ENCODE results near the gene C3orf33.

Gene C3orf33

DNA sequence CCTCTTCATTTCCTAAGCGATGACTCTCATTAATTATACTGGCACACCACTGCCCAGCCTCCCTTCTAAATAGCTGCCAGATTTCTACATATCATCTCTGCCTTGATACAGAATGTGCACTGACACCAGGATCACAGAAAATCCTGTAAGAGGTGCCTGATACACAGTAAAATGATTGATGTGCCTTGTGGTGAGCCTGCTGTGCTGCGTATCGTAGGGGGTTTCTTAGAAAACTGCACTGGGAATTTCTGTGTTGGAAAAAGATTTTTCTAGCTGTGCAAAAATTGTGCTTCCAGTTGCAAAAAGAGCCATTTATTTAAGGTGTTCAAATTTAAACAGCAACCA is 58.2 kb downstream of the C3orf33 start:
- in situ Hi-C loops (cut with MboI; ENCODE audit: low sequenced_read_pairs, unreplicated experiment): no loop called here
- TF ChIP-seq, protein P1, sequence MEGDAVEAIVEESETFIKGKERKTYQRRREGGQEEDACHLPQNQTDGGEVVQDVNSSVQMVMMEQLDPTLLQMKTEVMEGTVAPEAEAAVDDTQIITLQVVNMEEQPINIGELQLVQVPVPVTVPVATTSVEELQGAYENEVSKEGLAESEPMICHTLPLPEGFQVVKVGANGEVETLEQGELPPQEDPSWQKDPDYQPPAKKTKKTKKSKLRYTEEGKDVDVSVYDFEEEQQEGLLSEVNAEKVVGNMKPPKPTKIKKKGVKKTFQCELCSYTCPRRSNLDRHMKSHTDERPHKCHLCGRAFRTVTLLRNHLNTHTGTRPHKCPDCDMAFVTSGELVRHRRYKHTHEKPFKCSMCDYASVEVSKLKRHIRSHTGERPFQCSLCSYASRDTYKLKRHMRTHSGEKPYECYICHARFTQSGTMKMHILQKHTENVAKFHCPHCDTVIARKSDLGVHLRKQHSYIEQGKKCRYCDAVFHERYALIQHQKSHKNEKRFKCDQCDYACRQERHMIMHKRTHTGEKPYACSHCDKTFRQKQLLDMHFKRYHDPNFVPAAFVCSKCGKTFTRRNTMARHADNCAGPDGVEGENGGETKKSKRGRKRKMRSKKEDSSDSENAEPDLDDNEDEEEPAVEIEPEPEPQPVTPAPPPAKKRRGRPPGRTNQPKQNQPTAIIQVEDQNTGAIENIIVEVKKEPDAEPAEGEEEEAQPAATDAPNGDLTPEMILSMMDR (IDR thresholded peaks at IDR 0.05; ENCODE audit: borderline replicate concordance, control extremely low read depth, extremely low read depth, insufficient read depth, missing control alignments): no peak
- DNase-seq (ENCODE audit: low spot score): no peak

DNA sequence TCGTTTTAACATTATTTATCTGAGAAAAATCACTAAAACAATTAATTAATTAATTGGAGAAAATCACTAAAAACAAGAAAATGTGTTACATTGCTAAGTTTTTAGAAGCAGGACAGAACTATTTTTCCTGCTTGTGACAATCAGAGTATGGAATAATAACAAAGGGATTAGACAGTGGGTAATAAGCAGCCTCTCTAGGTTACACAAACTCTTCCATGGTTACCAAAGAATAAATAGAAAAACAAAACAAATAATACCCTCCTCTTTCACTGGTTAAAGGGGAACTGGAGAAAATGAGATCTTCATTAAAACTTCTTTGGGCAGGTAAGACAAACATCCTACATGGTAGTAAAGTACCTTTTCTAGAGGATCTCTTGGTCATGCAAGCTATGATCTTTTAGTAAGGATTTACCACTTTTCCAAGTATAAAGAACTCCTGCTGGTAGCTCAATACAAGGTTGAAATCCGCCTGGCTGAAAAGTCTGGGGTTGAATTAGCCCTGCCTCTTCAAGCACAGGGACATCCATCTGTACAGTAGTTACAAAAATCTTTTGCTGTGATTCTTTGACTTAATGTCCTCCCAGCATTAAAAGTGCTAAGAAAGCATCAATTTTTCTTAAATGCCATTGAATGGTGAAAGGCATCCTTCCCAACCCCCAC is 58.7 kb downstream of the C3orf33 start:
- in situ Hi-C loops (cut with MboI; ENCODE audit: low sequenced_read_pairs, unreplicated experiment): no loop called here
- no peak for DNase-seq (ENCODE audit: low spot score)

DNA sequence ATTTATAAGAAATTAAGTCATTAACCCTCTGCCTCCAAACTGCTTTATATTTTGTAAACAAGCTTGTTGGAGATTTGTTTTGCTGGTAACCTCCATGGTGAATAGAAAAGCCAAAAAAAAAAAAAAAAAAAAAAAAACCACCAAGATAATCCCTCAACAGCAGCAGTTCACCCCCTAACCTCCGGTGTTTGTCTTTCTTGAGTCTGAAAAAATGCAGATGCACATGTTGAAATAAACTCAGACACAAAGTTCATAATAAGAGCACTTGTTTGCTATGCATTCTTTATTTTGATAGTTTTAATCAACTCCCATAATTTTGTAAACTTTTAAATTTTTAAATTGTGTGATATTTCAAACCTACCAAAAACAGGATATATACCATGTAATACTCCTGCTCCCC is 59.4 kb downstream of the C3orf33 start:
- TF ChIP-seq, protein P1 (IDR thresholded peaks at IDR 0.05; ENCODE audit: borderline replicate concordance, control extremely low read depth, extremely low read depth, insufficient read depth, missing control alignments): no peak
- no peak for DNase-seq (ENCODE audit: low spot score)
- in situ Hi-C loops (cut with MboI; ENCODE audit: low sequenced_read_pairs, unreplicated experiment): no loop called here

More for the DNA sequence above, 58.7 kb downstream of the C3orf33 start:
- TF ChIP-seq, protein P1 (IDR thresholded peaks at IDR 0.05; ENCODE audit: borderline replicate concordance, control extremely low read depth, extremely low read depth, insufficient read depth, missing control alignments): no peak

DNA sequence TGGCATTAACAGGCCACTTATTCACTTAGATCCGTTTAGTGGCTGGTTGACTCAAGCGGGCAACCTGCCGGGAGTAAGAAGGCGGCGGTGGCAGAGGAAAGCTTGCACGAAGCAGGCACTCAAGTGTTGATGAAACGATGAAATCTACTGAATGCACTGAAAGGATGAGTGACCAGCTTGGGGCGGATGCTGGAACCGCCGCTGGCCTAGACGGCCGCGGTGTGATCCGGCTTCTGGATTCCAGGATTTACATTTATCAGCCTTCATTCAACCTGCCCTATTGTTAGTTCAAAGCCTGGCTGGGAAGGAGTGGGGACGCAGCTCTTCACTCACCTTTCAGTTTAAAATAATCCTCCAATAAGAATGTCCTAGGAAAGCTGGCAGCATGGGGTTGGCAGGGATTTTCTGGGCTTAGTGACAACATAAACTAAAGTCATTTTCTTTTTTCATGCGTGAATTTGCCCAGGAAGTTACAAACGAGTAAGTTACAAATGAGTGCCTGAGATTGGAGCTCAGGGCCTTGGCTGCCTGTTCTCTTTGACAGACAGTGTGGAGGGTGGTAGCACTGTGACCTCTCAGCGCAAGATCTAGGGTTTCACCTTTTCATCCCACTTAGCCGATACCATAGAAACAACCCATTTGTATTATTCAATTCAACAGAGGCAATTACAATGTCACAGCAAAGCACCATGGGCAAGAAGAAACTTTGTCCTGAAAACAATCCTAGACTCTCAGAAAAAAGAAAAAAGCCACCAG is 60.1 kb downstream of the C3orf33 start:
- in situ Hi-C loops (cut with MboI; ENCODE audit: low sequenced_read_pairs, unreplicated experiment): no loop called here
- TF ChIP-seq, protein P1 (IDR thresholded peaks at IDR 0.05; ENCODE audit: borderline replicate concordance, control extremely low read depth, extremely low read depth, insufficient read depth, missing control alignments): no peak
- no peak for DNase-seq (ENCODE audit: low spot score)

DNA sequence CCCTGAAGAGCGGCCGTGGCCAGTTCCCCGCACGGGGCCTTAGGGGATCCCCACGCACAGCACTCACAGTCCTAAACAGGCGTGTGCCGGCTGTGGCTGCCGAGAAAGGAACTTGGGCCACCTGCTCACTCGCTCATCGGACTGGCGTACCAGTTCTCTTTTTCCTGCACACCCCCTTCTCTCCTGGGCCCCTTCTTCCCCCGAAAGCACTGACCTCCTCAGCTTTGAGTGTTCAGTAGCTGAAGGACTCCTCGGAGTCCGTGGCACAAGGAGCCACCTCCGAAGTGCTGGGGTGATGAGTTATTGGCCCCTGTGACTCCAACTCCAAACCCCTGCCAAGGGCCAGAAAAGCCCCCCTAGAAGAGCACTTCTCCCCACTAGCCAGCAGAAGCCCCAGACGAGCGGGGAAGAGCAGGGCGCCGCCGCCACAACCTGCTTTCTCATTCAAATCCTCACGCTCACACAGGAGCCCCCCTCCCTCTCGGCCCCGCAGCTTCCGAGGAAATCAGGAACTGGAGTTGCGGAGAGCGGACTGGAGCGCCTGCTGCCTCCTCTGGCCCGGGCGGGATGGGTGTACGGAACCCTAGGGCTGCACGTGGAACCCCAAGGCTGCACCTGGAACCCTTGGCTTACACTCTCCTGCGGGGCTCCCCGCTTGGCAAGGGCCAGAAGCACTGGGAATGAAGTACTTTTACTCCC is 61.3 kb downstream of the C3orf33 start, which contains the start of gene PLCH1:
PLCH1 (minus strand) TSS at position 446 of the 699 bp plus-strand sequence. CDS start 40,847 bp downstream, outside the sequence.
- TF ChIP-seq, protein P1 (IDR thresholded peaks at IDR 0.05; ENCODE audit: borderline replicate concordance, control extremely low read depth, extremely low read depth, insufficient read depth, missing control alignments): no peak
- in situ Hi-C loops (cut with MboI; ENCODE audit: low sequenced_read_pairs, unreplicated experiment): no loop called here
- DNase-seq (ENCODE audit: low spot score): peak; percentile 70

DNA sequence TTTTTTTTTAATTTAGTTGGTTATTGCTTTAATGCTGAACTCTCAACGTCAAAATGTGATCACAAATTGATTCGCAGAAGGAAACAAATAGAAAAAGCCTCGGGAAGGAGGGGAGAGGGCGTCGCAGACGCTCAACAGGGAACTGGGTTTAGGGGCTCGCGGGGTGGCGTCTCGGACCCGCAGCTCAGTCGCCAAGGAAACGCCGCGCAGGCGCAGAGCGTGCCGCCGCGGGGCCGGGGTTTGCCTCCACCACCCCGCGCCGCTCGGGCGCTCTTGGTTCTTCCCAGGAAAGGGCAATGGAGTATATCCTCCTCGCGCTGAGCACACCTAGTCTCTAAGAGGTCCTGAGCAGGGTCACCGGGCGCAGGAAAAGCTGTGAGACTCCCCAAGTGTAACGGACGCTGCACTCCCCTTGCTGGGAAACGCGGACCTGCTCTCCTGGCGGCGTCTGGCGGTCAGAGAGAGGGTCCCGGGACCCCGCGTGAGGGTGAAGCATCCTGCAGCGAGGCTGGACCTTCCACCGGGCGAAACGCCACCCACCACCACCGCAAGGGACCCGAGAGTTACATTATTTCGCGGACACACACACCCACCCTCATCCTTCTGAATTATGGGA is 62.0 kb downstream of the C3orf33 start:
- TF ChIP-seq, protein P1 (IDR thresholded peaks at IDR 0.05; ENCODE audit: borderline replicate concordance, control extremely low read depth, extremely low read depth, insufficient read depth, missing control alignments): no peak
- in situ Hi-C loops (cut with MboI; ENCODE audit: low sequenced_read_pairs, unreplicated experiment): no loop called here
- DNase-seq (ENCODE audit: low spot score): peak; percentile 75

Data from GM13976 (cell line).